Measurements from ENCODE around the gene LRMDA. TPM values are rescaled to one million over a fixed set of nuclear protein-coding genes. Genes with fewer than 3 reads are reported as not detected.

Gene LRMDA
- total and polyA plus RNA-seq, 2 donors = 7.9 to 17.7 TPM

- WGBS = 59% methylated on average over 3 of the region's 3 CpGs
- H3K4me1 ChIP-seq (ENCODE audit: insufficient read depth) = no peaks in the 10 kb centered on the region
- H3K27ac ChIP-seq (ENCODE audit: low read depth) = no peak overlapping the region
- H3K36me3 ChIP-seq (ENCODE audit: insufficient read depth) = no peaks in the 10 kb centered on the region
- H3K4me3 ChIP-seq (ENCODE audit: low read depth, low read length) = no peak overlapping the region
- no peak for DNase-seq (ENCODE audit: extremely low spot score)
Observed at GRCh38 chr10:75655791-75656451, 224.5 kb downstream of the LRMDA start.

GRCh38 chr10:75657351-75657750, 225.9 kb downstream of the LRMDA start:
- no peak for DNase-seq (ENCODE audit: extremely low spot score)
- H3K36me3 ChIP-seq (ENCODE audit: insufficient read depth) = no peaks in the 10 kb centered on the region
- no peak overlapping the region for H3K27ac ChIP-seq (ENCODE audit: low read depth)
- no peak overlapping the region for H3K4me3 ChIP-seq (ENCODE audit: low read depth, low read length)
- 95% methylated on average over 2 of the region's 2 CpGs for WGBS
- no peaks in the 10 kb centered on the region for H3K4me1 ChIP-seq (ENCODE audit: insufficient read depth)

GRCh38 chr10:75658036-75658435, 226.6 kb downstream of the LRMDA start:
- WGBS = 91% methylated on average over 4 of the region's 4 CpGs
- no peak for DNase-seq (ENCODE audit: extremely low spot score)
- H3K36me3 ChIP-seq (ENCODE audit: insufficient read depth) = no peaks in the 10 kb centered on the region
- H3K4me1 ChIP-seq (ENCODE audit: insufficient read depth) = no peaks in the 10 kb centered on the region
- no peak overlapping the region for H3K4me3 ChIP-seq (ENCODE audit: low read depth, low read length)
- no peak overlapping the region for H3K27ac ChIP-seq (ENCODE audit: low read depth)

- Histone ChIP-seq H3K4me3 (ENCODE audit: low read depth, low read length) (no peak overlapping the region), H3K27ac (ENCODE audit: low read depth) (no peak overlapping the region), H3K36me3 (ENCODE audit: insufficient read depth) (no peaks in the 10 kb centered on the region), H3K4me1 (ENCODE audit: insufficient read depth) (no peaks in the 10 kb centered on the region)
- WGBS = 98% methylated on average over 1 of the region's 1 CpG
- no peak for DNase-seq (ENCODE audit: extremely low spot score)
Observed at GRCh38 chr10:75658496-75658895, 227.1 kb downstream of the LRMDA start.

GRCh38 chr10:75658915-75659314, 227.5 kb downstream of the LRMDA start:
- no peak overlapping the region for H3K27ac ChIP-seq (ENCODE audit: low read depth)
- WGBS = 87% methylated on average over 6 of the region's 6 CpGs
- H3K36me3 ChIP-seq (ENCODE audit: insufficient read depth) = no peaks in the 10 kb centered on the region
- DNase-seq (ENCODE audit: extremely low spot score) = no peak
- no peak overlapping the region for H3K4me3 ChIP-seq (ENCODE audit: low read depth, low read length)
- H3K4me1 ChIP-seq (ENCODE audit: insufficient read depth) = no peaks in the 10 kb centered on the region

GRCh38 chr10:75660823-75661222, 229.4 kb downstream of the LRMDA start:
- Histone ChIP-seq H3K27ac (ENCODE audit: low read depth) (no peak overlapping the region), H3K4me3 (ENCODE audit: low read depth, low read length) (no peak overlapping the region), H3K36me3 (ENCODE audit: insufficient read depth) (no peaks in the 10 kb centered on the region), H3K4me1 (ENCODE audit: insufficient read depth) (peaks cover 2% of the 10 kb centered on the region)
- DNase-seq (ENCODE audit: extremely low spot score) = no peak
- WGBS = 83% methylated on average over 7 of the region's 7 CpGs

- Histone ChIP-seq H3K36me3 (ENCODE audit: insufficient read depth) (no peaks in the 10 kb centered on the region), H3K4me3 (ENCODE audit: low read depth, low read length) (no peak overlapping the region), H3K27ac (ENCODE audit: low read depth) (no peak overlapping the region), H3K4me1 (ENCODE audit: insufficient read depth) (peaks cover 2% of the 10 kb centered on the region)
- DNase-seq (ENCODE audit: extremely low spot score) = no peak
- WGBS = 25% methylated on average over 3 of the region's 3 CpGs
Observed at GRCh38 chr10:75662715-75663114, 231.3 kb downstream of the LRMDA start.

- H3K36me3 ChIP-seq (ENCODE audit: insufficient read depth) = no peaks in the 10 kb centered on the region
- H3K4me1 ChIP-seq (ENCODE audit: insufficient read depth) = peaks cover 2% of the 10 kb centered on the region
- no peak overlapping the region for H3K27ac ChIP-seq (ENCODE audit: low read depth)
- no peak for DNase-seq (ENCODE audit: extremely low spot score)
- WGBS = 65% methylated on average over 3 of the region's 3 CpGs
- H3K4me3 ChIP-seq (ENCODE audit: low read depth, low read length) = no peak overlapping the region
Observed at GRCh38 chr10:75663947-75664664, 232.7 kb downstream of the LRMDA start.

- Histone ChIP-seq H3K4me3 (ENCODE audit: low read depth, low read length) (no peak overlapping the region), H3K27ac (ENCODE audit: low read depth) (no peak overlapping the region), H3K36me3 (ENCODE audit: insufficient read depth) (no peaks in the 10 kb centered on the region), H3K4me1 (ENCODE audit: insufficient read depth) (peaks cover 2% of the 10 kb centered on the region)
- 89% methylated on average over 3 of the region's 3 CpGs for WGBS
- DNase-seq (ENCODE audit: extremely low spot score) = no peak
Observed at GRCh38 chr10:75664968-75665367, 233.5 kb downstream of the LRMDA start.

GRCh38 chr10:75665707-75666106, 234.3 kb downstream of the LRMDA start:
- Histone ChIP-seq H3K4me1 (ENCODE audit: insufficient read depth) (peaks cover 2% of the 10 kb centered on the region), H3K27ac (ENCODE audit: low read depth) (no peak overlapping the region), H3K36me3 (ENCODE audit: insufficient read depth) (no peaks in the 10 kb centered on the region), H3K4me3 (ENCODE audit: low read depth, low read length) (no peak overlapping the region)
- no peak for DNase-seq (ENCODE audit: extremely low spot score)

- H3K36me3 ChIP-seq (ENCODE audit: insufficient read depth) = no peaks in the 10 kb centered on the region
- H3K4me3 ChIP-seq (ENCODE audit: low read depth, low read length) = no peak overlapping the region
- no peak overlapping the region for H3K27ac ChIP-seq (ENCODE audit: low read depth)
- H3K4me1 ChIP-seq (ENCODE audit: insufficient read depth) = no peaks in the 10 kb centered on the region
- 93% methylated on average over 4 of the region's 4 CpGs for WGBS
- DNase-seq (ENCODE audit: extremely low spot score) = no peak
Observed at GRCh38 chr10:75672111-75672671, 240.8 kb downstream of the LRMDA start.

- Histone ChIP-seq H3K36me3 (ENCODE audit: insufficient read depth) (no peaks in the 10 kb centered on the region), H3K27ac (ENCODE audit: low read depth) (no peak overlapping the region), H3K4me3 (ENCODE audit: low read depth, low read length) (no peak overlapping the region), H3K4me1 (ENCODE audit: insufficient read depth) (no peaks in the 10 kb centered on the region)
- 87% methylated on average over 4 of the region's 4 CpGs for WGBS
- no peak for DNase-seq (ENCODE audit: extremely low spot score)
Observed at GRCh38 chr10:75672842-75673241, 241.4 kb downstream of the LRMDA start.

GRCh38 chr10:75677541-75677940, 246.1 kb downstream of the LRMDA start:
- Histone ChIP-seq H3K4me3 (ENCODE audit: low read depth, low read length) (no peak overlapping the region), H3K4me1 (ENCODE audit: insufficient read depth) (no peaks in the 10 kb centered on the region), H3K36me3 (ENCODE audit: insufficient read depth) (no peaks in the 10 kb centered on the region), H3K27ac (ENCODE audit: low read depth) (no peak overlapping the region)
- DNase-seq (ENCODE audit: extremely low spot score) = no peak
- WGBS = 61% methylated on average over 3 of the region's 3 CpGs

GRCh38 chr10:75678527-75678926, 247.1 kb downstream of the LRMDA start:
- Histone ChIP-seq H3K4me3 (ENCODE audit: low read depth, low read length) (no peak overlapping the region), H3K4me1 (ENCODE audit: insufficient read depth) (no peaks in the 10 kb centered on the region), H3K36me3 (ENCODE audit: insufficient read depth) (no peaks in the 10 kb centered on the region), H3K27ac (ENCODE audit: low read depth) (no peak overlapping the region)
- 90% methylated on average over 4 of the region's 4 CpGs for WGBS
- no peak for DNase-seq (ENCODE audit: extremely low spot score)

Measured in urinary bladder (tissue), 4 donors.